Measurements from ENCODE around the gene CASTOR2.

- TF ChIP-seq CTCF (IDR thresholded peaks at IDR 0.05; ENCODE audit: low read depth, low read length) (no peak), EZH2phosphoT487 (IDR thresholded peaks at IDR 0.05; ENCODE audit: low read depth) (no peak)
Measured at GRCh38 chr7:75017832-75018231, 53.3 kb downstream of the CASTOR2 start.

Data from OCI-LY3 (cell line).